IMR-90 (cell line): Measurements from ENCODE around the gene HGD. TPM values are rescaled to one million over a fixed set of nuclear protein-coding genes. Genes with fewer than 3 reads are reported as not detected.

Source experiments
- ATAC-seq: fragments of 200-7000 bp; cut with Tn5 transposase; 2 replicates; pipeline ENCODE4 v1.9.1; 2020; ENCODE audit warnings: low read depth, mild to moderate bottlenecking, moderate library complexity
- BruUV-seq: library from RNA; stranded (reverse); fragments of 400-500 nt; replicated peaks from 2 replicates; lab custom pipeline; 2021; lab: Mats Ljungman, UMichigan
- CTCF ChIA-PET: fragments of 300-600 bp; formaldehyde crosslinking; extraction: SDS; loops from one replicate; lab custom pipeline; 2021; ENCODE audit warnings: antibody characterized with exemption; lab: Yijun Ruan, JAX
- POLR2A ChIA-PET: fragments of 300-600 bp; sonication (Branson Sonifier 250); formaldehyde crosslinking; loops from one replicate; lab custom pipeline; 2022; ENCODE audit warnings: antibody characterized with exemption; ENCODE audit not compliant: unreplicated experiment; lab: Charles Lee
- DNase-seq: peaks from one replicate; pipeline ENCODE4 v3.0.0; 2013
- H2AFZ ChIP-seq: replicated peaks from 2 replicates; pipeline ENCODE3; 2013; ENCODE audit warnings: low read length, mild to moderate bottlenecking; ENCODE audit not compliant: poor library complexity
- H2AK5ac ChIP-seq: 2 replicates; pipeline ENCODE4 v1.6.1; 2013; ENCODE audit warnings: low read depth, low read length, inconsistent platforms
- H2AK9ac ChIP-seq: replicated peaks from 2 replicates; pipeline ENCODE3; 2013; ENCODE audit warnings: mild to moderate bottlenecking, low read depth, low read length, moderate library complexity; ENCODE audit not compliant: poor library complexity
- H2BK120ac ChIP-seq: 2 replicates; pipeline ENCODE4 v1.6.1; 2013; ENCODE audit warnings: low read depth, low read length, inconsistent platforms
- H2BK15ac ChIP-seq: 3 replicates; pipeline ENCODE4 v1.6.1; 2013; ENCODE audit warnings: low read depth, low read length, inconsistent platforms
- H2BK20ac ChIP-seq: 2 replicates; pipeline ENCODE4 v1.6.1; 2013; ENCODE audit warnings: low read depth, mild to moderate bottlenecking, inconsistent platforms, low read length, moderate library complexity
- H2BK5ac ChIP-seq: 2 replicates; pipeline ENCODE4 v1.6.1; 2013; ENCODE audit warnings: mild to moderate bottlenecking, low read depth, low read length, inconsistent platforms; ENCODE audit not compliant: poor library complexity, severe bottlenecking
- H3K14ac ChIP-seq: replicated peaks from 2 replicates; pipeline ENCODE4 v1.6.1; 2013; ENCODE audit warnings: low read depth, low read length, inconsistent platforms
- H3K18ac ChIP-seq: 2 replicates; pipeline ENCODE4 v1.6.1; 2013; ENCODE audit warnings: low read depth, low read length, control low read depth
- H3K23ac ChIP-seq: 2 replicates; pipeline ENCODE4 v1.6.1; 2013; ENCODE audit warnings: low read depth, low read length, inconsistent platforms
- H3K27ac ChIP-seq: 2 replicates; pipeline ENCODE4 v1.5.1; 2013; ENCODE audit warnings: mild to moderate bottlenecking, control low read depth, low read length; ENCODE audit not compliant: insufficient read depth
- H3K27me3 ChIP-seq: 2 replicates; pipeline ENCODE4 v1.6.1; 2013; ENCODE audit warnings: low read length; ENCODE audit not compliant: control insufficient read depth, insufficient read depth
- H3K36me3 ChIP-seq: 2 replicates; pipeline ENCODE4 v1.6.1; 2013; ENCODE audit warnings: low read length, mixed read lengths; ENCODE audit not compliant: control insufficient read depth, insufficient read depth
- H3K4ac ChIP-seq: 2 replicates; pipeline ENCODE4 v1.6.1; 2013; ENCODE audit warnings: low read depth, low read length, inconsistent platforms
- H3K4me1 ChIP-seq: 2 replicates; pipeline ENCODE4 v1.6.1; 2013; ENCODE audit warnings: low read length, mixed read lengths; ENCODE audit not compliant: control insufficient read depth, insufficient read depth
- H3K4me2 ChIP-seq: 2 replicates; pipeline ENCODE4 v1.6.1; 2013; ENCODE audit warnings: low read depth, mild to moderate bottlenecking, control low read depth, low read length, moderate library complexity
- H3K4me3 ChIP-seq: 2 replicates; pipeline ENCODE4 v1.5.1; 2013; ENCODE audit warnings: low read depth, mild to moderate bottlenecking, control low read depth, low read length, moderate library complexity; ENCODE audit not compliant: insufficient read depth
- H3K56ac ChIP-seq: 2 replicates; pipeline ENCODE4 v1.6.1; 2013; ENCODE audit warnings: low read length, inconsistent platforms; ENCODE audit not compliant: insufficient read depth; ENCODE audit errors: extremely low read depth
- H3K79me1 ChIP-seq, 2 experiments: 2 replicates each; pipeline ENCODE4 v1.6.1; 2013; ENCODE audit warnings: low read length in 2 of 2, inconsistent platforms in 1 of 2, low read depth in 1 of 2
- H3K9ac ChIP-seq: 2 replicates; pipeline ENCODE4 v1.6.1; 2013; ENCODE audit warnings: low read depth, low read length, control low read depth
- H3K9me1 ChIP-seq: 2 replicates; pipeline ENCODE4 v1.6.1; 2013; ENCODE audit warnings: low read length, inconsistent platforms; ENCODE audit not compliant: insufficient read depth
- H3K9me3 ChIP-seq: 2 replicates; pipeline ENCODE4 v1.6.1; 2013; ENCODE audit warnings: low read length; ENCODE audit not compliant: control insufficient read depth, insufficient read depth
- H4K20me1 ChIP-seq: 2 replicates; pipeline ENCODE4 v1.6.1; 2013; ENCODE audit warnings: low read length, inconsistent platforms; ENCODE audit not compliant: insufficient read depth
- H4K5ac ChIP-seq: 2 replicates; pipeline ENCODE4 v1.6.1; 2013; ENCODE audit warnings: mild to moderate bottlenecking, low read depth, low read length, control low read depth
- H4K8ac ChIP-seq, 2 experiments: 2 replicates each; pipeline ENCODE4 v1.6.1; 2013; ENCODE audit warnings: low read depth in 2 of 2, low read length in 2 of 2, control low read depth in 1 of 2, inconsistent platforms in 1 of 2
- H4K91ac ChIP-seq: 2 replicates; pipeline ENCODE4 v1.6.1; 2013; ENCODE audit warnings: low read depth, low read length, inconsistent platforms; ENCODE audit not compliant: insufficient read depth
- CHD1 ChIP-seq: IDR thresholded peaks from 2 replicates; pipeline ENCODE4 v1.6.1; 2012; ENCODE audit warnings: low read depth, low read length, improper control_type of control experiment
- FOS ChIP-seq: fragments of 150-350 bp; IDR thresholded peaks from 2 replicates; pipeline ENCODE4 v1.6.1; 2016; ENCODE audit warnings: low read depth, low read length
- WGBS, 2 experiments: methylation state at CpG; one replicate each; pipeline versions ENCODE4 v1.1.5 to v1.1.7; 2013; ENCODE audit warnings: missing lambda C conversion rate in 2 of 2; ENCODE audit not compliant: insufficient read length in 1 of 2; ENCODE audit errors: extremely low coverage in 2 of 2; 5-methylcytosine and 5-hydroxymethylcytosine counted together
- dilution Hi-C: fragments of 300-500 bp; cut with HindIII; formaldehyde crosslinking; loops from one replicate; pipeline ENCODE4 v1.14.3; 2018; ENCODE audit warnings: low sequenced_read_pairs; ENCODE audit not compliant: unreplicated experiment
- in situ Hi-C: fragments of 300-500 bp; cut with MboI; formaldehyde crosslinking; loops from 3 replicates; pipeline ENCODE4 v1.14.3; 2019; ENCODE audit warnings: low sequenced_read_pairs, inconsistent platforms, mixed read lengths
- intact Hi-C: fragments of 100-400 bp; cut with micrococcal nuclease; formaldehyde crosslinking; loops from 2 replicates; pipeline ENCODE4 v1.10.0; 2022
- polyA plus RNA-seq, 3 experiments: library from polyadenylated mRNA; depleted of rRNA; stranded (reverse); fragments of >200 nt; gene quantifications; 2 replicates each; pipeline ENCODE4 v1.2.3, GENCODE V29; 2012; ENCODE audit warnings: low replicate concordance in 1 of 3
- total RNA-seq: library from RNA; depleted of rRNA; stranded (reverse); fragments of >200 nt; gene quantifications from 2 replicates; pipeline ENCODE4 v1.2.3, GENCODE V29; 2012
- TF ChIP-seq, protein P1 (sequence below): fragments of 150-350 bp; IDR thresholded peaks from 2 replicates; pipeline ENCODE4 v1.6.1; 2017; ENCODE audit warnings: mild to moderate bottlenecking, antibody characterized with exemption, low read length, low read depth

Gene HGD
- total and polyA plus RNA-seq, 2 of the 4 experiments (the other 2 are of a cell fraction), result 0.14 TPM; not detected in 1

GRCh38 chr3:120648290-120648689 is 33.7 kb downstream of the HGD start:
- H3K36me3 ChIP-seq, result no peaks in the 10 kb centered on the region
- no peak overlapping the region for H3K9ac ChIP-seq
- H3K27me3 ChIP-seq, result no peaks in the 10 kb centered on the region
- ChIA-PET POLR2A (no interaction called here), CTCF (no interaction called here)
- no peak overlapping the region for H3K4me2 ChIP-seq
- H3K9me1 ChIP-seq, result peaks cover 8% of the 10 kb centered on the region; the same call in 1 of the 2 replicates
- H3K18ac ChIP-seq, result peak overlapping the region; percentile 5; the same call in 1 of the 2 replicates
- no peaks in the 10 kb centered on the region for H3K9me3 ChIP-seq
- peak; percentile 67 for ATAC-seq
- H4K20me1 ChIP-seq, result no peaks in the 10 kb centered on the region
- no peak overlapping the region for H3K4me3 ChIP-seq
- no peak overlapping the region; the same call in 1 of the 2 replicates for H4K5ac ChIP-seq
- H2AK5ac ChIP-seq, result peak overlapping the region; percentile 60
- intact Hi-C loops (no loop called here), in situ Hi-C loops (no loop called here), dilution Hi-C loops (no loop called here)
- TF ChIP-seq, protein P1, sequence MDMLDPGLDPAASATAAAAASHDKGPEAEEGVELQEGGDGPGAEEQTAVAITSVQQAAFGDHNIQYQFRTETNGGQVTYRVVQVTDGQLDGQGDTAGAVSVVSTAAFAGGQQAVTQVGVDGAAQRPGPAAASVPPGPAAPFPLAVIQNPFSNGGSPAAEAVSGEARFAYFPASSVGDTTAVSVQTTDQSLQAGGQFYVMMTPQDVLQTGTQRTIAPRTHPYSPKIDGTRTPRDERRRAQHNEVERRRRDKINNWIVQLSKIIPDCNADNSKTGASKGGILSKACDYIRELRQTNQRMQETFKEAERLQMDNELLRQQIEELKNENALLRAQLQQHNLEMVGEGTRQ, result no peak
- TF ChIP-seq CHD1, result no peak
- TF ChIP-seq FOS, result no peak
- peak overlapping the region in 1 of 2 experiments; percentile 27; a peak in 3 of 4 replicates for H4K8ac ChIP-seq
- DNase-seq, result peak; percentile 51
- peak overlapping the region; percentile 62 for H3K4ac ChIP-seq
- peak overlapping the region; percentile 60; the same call in 1 of the 2 replicates for H2BK120ac ChIP-seq
- BruUV-seq, result no TSS peak
- peak overlapping the region; percentile 63 for H2BK5ac ChIP-seq
- no peak overlapping the region for H2AK9ac ChIP-seq
- H4K91ac ChIP-seq, result peak overlapping the region; percentile 45; the same call in 1 of the 2 replicates
- peak overlapping the region; percentile 81 for H2BK20ac ChIP-seq
- peak overlapping the region; percentile 12 for H2AFZ ChIP-seq
- 0 out of 2 replicates have a peak overlapping the region, but pooled peaks have one; percentile 61 for H3K14ac ChIP-seq
- H3K79me1 ChIP-seq, result no peaks in the 10 kb centered on the region
- no peak overlapping the region for H3K56ac ChIP-seq
- no CpG with 5 or more reads among the region's 5 CpGs for WGBS, 2 experiments
- H3K4me1 ChIP-seq, result peaks cover 25% of the 10 kb centered on the region
- no peak overlapping the region for H3K23ac ChIP-seq
- H3K27ac ChIP-seq, result no peak overlapping the region
- H2BK15ac ChIP-seq, result peak overlapping the region; percentile 88; the same call in 1 of the 3 replicates
